HG03520 (cell line): Measurements from ENCODE around the gene NARS2.
"Not testable (repeated sequence)": the region's sequence is repeated elsewhere in the genome, so short reads cannot be mapped to it uniquely, and the experiment has no call there.

Experiments
- ATAC-seq: cut with Tn5 transposase; IDR thresholded peaks from one replicate; pipeline ENCODE4 v1.9.1; 2021; ENCODE audit warnings: mild to moderate bottlenecking, moderate library complexity; ENCODE audit not compliant: unreplicated experiment

Gene NARS2

DNA sequence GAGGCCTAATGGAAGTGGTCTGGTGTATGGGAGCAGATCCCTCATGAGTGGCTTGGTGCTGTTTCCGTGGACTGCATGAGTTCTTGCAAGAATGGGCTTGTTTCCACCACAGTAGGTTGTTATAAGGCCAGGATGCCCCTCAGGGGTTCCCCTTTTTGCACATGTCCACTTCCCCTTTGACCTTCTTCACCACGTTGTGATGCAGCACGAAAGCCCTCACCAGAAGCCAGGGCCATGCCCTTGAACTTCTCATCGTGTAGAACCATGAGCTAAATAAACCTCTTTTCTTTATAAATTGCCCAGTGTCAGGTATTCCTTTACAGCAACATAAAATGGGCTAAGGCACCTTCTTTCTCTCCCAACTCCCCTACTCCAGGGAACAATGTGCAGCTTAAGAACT is 2.8 kb upstream of the NARS2 start:
- no peak for ATAC-seq

DNA sequence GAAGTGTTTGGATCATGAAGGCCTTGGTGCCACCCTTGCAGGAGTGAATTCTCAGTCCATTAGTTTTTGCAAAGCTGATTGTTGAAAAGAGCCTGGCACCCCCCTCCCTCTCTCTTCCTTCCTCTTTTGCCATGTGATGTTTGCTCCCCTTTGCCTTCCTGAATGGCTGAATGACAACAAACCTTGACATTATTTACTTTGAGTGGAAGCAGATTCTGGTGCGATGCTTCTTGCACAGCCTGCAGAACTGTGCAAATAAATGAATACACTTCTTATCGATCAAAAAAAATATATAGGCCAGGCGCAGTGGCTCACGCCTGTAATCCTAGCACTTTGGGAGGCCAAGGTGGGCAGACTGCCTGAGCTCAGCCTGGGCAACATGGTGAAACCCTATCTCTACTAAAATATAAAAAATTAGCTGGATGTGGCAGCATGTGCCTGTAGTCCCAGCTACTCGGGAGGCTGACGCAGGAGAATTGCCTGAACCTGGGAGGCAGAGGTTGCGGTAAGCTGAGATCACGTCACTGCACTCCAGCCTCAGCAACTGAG is 2.0 kb upstream of the NARS2 start:
- no peak for ATAC-seq

DNA sequence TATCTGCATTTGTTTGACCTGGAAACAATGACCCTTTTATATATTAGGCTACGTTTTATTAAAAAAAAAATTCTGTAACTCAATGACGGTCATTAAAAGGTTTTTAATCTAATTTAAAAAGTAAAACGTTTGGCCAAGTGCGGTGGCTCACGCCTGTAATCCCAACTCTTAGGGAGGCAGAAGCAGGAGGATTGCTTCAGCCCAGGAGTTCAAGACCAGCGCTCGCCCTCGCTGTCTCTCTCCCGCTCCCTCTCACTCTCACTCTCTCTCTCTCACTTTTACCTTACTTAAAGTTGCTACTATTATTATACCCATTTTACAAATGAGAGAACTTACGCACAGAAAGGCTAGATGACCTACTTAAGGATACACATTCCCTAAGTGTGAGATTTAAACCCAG is 814 bp upstream of the NARS2 start:
- no peak for ATAC-seq

DNA sequence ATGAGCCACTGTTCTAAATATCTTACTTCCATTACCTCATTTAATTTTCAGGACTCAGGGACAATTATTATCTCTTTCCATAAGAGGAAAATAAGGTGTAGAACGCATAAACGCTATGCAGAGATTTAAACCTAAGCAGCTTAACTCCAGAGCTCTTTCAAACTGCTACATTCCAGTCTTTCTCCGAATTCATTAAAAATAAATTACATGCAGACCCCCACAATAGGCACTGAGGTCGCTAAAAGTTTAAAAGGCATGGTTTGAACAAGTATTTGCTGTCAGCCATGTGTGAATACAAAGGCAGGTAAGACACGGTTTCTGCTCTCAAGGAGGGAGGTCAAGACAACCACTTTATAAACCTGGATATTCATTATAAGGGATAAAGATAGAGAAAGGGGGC is 983 bp downstream of the NARS2 start:
- no peak for ATAC-seq

DNA sequence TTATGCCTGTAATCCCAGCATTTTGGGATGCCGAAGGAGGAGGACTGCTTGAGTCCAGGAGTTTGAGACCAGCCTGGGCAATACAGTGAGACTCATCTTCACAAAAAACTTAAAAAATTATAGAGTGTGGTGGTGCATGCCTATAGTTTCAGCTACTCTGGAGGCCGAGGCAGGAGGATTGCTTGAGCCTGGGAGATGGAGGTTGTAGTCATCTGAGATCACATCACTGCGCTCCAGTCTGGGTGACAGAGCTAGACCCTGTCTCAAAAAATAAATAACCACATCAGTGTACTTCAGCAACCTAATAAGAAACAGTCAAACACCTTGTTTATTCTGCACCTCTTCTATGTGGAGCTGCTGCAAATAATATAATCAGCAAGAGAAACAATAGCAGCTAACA is 1.4 kb downstream of the NARS2 start:
- no peak for ATAC-seq

DNA sequence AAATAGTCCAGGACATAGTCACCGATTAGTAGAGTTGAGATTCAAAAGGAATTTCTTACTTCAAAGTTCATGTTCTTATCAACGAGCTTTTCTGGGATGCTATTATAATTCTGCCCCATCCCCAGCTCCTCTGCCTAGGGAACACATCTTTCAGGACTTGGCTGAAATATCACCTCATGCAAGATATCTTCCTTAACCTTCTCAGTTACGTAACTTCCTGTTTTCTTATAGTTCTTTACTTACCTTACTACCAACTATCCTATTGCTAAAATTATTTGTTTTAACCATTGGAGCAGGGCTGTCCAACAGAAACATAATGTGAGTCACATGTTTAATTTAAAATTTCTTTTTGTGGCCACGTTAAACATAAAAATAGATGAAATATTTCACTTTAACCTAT is 2.3 kb downstream of the NARS2 start:
- no peak for ATAC-seq

DNA sequence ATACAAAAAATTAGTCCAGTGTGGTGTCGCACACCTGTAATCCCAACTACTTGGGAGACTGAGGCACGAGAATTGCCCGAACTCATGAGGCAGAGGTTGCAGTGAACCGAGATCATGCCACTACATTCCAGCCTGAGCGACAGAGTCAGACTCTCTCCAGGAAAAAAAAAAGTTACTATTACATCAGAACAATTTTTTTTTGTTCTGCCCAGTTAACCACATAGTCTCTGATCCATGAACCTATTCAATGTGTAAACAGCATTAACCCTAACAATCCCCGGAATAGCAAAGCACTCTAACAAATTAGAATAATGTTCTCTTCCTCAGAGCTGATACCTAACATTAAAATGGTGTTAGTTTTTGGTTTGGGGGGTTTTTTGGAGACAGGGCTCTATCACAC is 4.6 kb downstream of the NARS2 start:
- ATAC-seq = no peak

DNA sequence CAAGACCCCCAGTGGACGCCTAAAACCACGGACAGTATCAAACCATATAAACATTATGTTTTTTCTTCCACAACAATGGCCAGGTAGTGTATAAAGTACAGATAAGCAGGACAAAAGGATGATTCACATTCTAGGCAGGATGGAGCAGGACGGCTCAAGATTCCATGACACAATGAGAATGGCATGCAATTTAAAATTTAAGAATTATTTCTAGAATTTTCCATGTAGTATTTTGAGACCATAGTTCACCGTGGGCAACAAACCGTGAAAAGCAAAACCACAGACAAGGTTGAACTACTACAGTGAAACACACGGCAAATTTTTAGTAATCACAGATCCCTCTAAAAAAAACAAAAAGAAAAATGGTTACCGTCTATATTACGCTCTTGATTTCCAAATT is 7.5 kb downstream of the NARS2 start:
- no peak for ATAC-seq

DNA sequence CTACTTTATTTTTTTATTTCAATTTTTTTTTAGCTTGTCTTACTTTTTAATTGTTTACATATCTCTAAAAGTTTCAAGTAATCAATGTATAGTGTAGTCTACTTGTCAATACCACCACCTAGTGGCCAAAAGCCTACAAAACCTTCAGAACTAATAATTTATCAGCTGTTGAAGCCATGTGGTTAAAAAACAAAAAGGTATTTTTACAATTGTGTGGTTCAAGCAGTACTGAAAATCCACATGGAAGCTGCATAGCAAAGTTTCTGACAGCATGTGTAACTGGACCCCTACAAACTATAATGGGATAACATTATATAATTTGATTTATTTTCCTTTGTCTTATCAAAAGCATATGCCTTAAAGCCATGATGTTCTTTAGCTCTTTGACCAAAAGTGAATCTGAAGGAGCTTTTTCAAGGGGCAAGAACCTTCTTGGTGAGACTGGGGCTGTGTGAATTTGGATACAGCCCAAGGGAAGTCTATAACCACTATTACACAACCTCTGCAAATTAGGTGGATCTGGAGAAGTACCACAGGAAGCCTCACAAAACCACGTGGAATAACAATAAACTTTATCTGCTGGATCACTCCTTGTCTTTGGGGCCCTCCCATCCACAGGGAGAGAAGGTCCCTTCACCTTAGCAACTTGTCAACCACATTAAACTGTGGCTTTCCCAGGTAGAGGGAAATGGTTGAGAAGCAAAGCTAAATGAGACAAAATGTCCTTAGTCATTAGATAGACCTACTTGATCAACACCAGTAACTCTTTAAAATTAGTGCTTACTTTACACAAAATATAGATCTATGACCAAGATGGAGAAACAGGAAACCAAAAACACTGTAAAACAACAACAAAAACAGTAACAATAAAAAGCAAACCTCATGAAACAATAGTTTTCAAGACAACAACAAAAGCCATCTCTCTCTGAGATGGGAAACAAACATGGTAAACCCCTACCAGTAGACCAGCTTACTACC is 9.9 kb downstream of the NARS2 start:
- no peak for ATAC-seq

DNA sequence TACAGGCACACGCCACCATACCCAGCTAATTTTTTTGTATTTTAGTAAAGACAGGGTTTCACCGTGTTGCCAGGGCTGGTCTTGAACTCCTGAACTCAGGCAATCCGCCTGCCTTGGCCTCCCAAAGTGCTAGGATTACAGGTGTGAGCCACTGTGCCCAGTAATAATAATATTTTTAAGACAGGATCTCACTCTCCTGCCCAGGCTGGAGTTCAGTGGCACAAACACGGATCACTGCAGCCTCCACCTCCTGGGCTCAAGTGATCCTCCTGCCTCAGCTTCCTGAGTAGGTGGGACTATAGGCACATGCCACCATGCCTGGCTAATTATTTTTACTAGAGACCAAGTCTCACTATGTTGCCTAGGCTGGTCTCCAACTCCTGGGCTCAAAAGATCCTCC is 10.6 kb downstream of the NARS2 start:
- not testable (repeated sequence) for ATAC-seq

DNA sequence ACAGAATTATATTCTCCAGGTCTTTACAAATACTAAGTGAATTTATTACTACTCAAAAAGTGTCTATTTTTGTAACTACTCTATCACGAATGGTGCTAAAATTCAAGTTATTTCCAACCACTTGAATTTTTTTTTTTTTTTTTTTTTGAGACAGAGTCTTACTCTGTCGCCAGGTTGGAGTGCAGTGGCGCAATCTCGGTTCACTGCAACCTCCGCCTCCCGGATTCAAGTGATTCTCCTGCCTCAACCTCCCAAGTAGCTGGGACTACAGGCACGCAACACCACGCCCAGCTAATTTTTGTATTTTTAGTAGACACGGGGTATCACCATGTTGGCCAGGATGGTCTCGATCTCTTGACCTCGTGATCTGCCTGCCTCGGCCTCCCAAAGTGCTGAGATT is 11.6 kb downstream of the NARS2 start:
- ATAC-seq = not testable (repeated sequence)

DNA sequence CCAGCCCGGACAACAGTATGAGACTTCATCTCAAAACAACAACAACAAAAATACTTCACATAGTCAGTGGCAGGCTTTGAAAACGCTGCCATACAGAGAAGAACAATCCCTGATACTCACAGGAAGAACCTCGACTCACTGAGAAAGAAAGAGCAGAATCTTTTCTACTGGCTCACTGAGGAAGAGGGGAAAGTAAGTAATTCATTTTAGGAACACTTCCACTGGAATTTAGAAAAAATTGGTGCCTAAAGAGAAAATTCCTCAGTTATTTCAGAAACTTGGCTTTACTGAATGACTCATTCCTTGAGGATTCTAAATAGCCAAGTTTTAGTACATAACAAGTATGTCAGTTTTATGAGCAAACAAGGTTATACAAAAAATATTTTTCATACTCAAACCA is 12.3 kb downstream of the NARS2 start:
- ATAC-seq = no peak

DNA sequence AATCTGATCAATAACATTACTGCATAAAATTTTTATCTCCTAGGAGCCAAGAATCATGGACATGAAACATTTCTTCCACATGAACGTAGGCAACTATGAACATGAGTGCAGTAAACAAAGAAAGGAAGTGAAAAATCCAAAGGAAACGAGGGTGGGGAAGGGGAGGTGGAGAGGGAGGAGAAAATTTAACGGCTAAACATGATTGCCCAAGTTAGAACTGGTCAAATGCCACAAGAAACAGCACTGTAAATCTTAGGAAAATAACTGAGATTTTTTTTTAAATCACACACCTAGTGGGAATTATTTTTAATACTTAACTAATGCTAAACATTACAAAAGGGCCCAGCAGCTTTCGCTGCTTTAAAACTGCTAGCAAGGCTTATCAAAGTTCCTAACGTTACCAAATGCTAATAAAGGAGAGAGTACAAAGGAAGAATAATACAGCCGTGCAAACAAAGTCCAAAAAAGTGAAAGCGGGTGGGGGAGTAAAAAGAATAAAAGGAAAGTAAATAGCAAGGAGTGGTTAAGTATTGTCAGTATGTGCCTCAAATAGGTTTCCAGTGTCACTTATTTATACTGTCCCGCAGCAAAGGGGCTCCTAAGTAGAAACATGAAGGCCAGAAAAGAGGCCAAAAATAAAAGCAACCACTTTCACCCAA is 13.7 kb downstream of the NARS2 start:
- ATAC-seq = no peak

DNA sequence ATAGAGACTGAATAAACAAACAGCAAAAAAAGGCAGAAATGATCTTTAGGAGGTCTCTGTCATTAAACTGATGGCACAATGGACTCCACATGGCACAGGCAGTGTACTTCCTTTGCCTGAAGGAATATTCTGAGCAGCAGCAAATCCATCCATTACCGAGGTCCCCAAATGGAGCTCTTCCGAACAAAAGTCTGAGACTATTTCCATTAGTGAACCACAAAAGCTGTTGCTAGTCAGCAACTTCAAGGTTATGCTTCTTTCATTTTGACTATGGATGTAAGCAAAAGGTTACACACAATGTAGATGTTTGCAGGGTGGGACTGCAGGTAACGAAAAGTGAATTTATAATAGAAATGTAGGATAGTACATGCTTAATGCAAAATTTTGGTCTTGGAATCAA is 14.5 kb downstream of the NARS2 start:
- ATAC-seq = no peak

DNA sequence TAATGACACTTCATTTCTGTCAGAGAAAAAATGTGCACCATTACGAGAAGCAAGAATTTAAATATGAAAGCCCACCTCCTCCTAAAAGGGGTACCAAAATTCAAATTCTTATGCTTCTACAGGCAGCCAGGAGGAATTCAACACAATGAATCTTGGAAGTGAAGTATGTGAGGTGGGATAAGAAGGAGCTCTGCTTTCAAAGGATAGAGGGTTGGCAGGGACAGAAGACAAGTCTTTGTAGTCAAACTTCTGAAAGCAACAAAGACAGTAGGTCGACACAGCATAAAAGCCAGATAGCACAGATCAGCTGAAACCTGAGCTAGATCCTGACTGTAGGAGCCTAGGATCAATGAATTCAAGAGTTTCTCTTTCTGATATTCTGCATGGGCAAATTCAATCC is 17.4 kb downstream of the NARS2 start:
- ATAC-seq = no peak

DNA sequence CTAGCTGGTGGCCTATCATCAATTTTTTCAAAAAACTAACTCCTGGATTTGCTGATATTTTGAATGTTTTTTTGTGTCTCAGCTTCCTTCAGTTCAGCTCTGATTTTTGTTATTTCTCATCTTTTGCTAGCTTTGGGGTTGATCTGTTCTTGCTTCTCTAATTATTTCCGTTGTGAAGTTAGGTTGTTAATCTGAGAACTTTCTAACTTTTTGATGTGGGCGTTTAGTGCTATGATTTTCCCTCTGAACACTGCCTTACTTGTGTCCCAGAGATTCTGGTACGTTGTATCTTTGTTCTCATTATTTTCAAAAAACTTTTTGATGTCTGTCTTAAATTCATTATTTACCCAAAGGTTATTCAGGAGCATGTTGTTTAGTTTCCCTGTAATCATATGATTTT is 19.1 kb downstream of the NARS2 start:
- no peak for ATAC-seq

DNA sequence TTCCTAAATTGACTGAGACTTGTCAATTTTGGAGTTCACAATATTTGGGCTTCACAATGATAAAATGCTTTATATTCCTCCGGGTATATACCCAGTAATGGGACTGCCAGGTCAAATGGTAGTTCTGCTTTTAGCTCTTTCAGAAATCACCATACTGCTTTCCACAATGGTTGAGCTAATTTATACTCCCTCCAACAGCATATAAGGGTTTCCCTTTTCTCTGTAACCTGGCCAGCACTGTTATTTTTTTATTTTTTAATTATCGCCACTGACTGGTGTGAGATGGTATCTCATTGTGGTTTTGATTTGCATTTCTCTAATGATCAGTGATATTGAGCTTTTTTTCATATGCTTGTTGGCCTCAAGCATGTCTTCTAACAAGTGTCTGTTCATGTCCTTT is 21.8 kb downstream of the NARS2 start:
- no peak for ATAC-seq

DNA sequence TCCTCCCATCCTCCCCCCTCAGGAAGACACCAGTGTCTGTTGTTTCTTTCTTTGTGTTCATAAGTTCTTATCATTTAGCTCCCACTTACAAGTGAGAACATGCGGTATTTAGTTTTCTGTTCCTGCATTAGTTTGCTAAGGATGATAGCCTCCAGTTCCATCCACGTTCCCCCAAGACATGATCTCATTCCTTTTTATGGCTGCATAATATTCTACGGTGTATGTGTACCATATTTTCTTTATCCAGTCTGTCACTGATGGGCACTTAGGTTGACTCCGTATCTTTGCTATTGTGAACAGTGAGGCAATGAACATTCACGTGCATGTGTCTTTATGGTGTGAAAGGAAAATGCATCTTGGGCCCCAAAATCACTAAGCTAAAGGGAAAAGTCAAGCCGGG is 22.5 kb downstream of the NARS2 start:
- not testable (repeated sequence) for ATAC-seq

DNA sequence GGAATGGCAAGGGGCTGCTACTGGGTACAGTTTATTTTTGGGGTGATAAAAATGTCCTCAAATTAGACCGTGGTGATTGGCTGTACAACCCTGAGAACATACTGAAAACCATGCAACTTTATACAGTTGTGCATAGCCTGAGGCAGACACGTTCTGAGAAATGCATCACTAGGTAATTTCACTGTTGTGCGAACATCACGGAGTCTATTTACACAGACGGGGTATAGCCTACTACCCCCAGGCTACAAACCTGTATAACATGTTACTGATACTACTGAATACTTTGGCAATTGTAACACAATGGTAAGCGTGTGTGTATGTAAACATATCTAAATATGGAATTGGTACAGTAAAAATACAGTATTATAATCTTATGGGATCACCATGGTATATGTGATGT is 23.6 kb downstream of the NARS2 start:
- no peak for ATAC-seq

DNA sequence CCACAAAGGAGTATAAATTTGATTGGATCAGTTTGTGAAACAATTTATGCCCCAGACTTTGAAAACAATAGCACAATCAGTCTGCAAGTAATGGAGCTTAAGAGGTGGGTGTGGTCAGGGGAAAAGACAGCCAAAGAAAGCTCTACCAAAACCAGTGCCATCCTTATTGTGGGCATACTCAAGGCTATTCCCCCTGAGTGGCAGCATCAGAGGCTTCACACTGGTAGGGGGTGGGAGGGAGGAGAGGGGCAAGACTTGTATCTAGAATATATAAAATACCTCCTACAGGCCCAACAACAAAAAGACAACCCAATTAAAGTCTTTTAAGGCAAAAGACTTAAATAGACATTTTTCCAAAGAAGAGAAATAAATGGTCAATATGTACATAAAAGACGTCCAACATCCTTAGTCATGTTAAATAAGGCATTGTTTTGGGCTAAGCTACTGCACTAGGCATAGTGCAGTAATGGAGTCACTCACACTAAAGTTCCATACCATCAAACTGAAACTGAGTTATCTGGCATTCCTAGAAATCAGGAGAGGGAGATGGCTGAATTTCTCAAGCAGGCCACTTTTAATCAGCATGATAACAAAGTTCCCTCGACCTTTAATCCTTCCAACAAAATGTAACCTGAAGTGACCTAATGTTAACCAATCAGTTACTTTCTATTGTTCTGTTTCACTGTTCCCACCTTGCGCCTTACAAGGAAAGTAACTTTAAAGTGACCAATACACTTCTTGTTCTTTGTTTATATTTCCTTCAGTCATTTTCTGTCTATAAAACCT is 24.8 kb downstream of the NARS2 start:
- no peak for ATAC-seq

DNA sequence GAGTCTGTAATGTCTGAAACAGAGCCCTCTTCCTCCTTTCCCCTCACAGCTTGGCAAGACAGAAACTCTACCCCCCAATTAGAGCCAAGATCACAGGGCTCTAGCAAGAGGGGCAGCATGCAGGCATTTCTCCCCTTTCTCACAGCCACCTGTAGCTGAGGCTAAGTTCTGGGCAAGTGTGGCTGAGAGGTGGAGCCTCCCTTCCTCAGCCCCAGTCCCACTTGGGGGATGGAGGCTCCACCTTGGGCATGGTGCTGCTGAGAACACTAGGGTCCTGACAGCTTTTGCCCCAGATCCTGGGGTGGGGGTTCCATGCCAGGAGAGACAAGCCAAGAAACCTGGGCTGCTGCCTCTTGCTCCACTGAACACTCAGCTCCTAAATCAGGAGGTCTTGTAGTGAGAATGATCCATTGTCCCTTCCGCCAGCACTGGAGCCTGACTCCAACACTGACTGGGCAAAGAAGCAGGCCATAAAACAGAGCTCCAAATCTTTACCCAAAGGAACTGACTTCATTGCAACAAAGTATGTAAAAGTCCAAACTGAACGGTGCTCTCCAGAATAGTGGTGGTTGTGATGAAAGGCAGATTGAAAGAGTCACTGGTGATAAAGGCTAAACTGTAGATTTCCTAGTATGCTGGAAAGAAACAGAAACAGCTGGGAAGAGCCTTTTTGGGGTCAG is 25.6 kb downstream of the NARS2 start:
- no peak for ATAC-seq
